Esophagus squamous epithelium (tissue), 4 donors: ENCODE data around the gene AEBP1.
"Not testable (repeated sequence)": the region's sequence is repeated elsewhere in the genome, so short reads cannot be mapped to it uniquely, and the experiment has no call there.

Experiments used
- POLR2A ChIP-seq, 4 donors: fragments of 450-650 bp; IDR thresholded peaks; one replicate each; pipeline ENCODE4 v1.6.1; 2017; ENCODE audit warnings: antibody characterized with exemption in 4 of 4, mild to moderate bottlenecking in 4 of 4, moderate library complexity in 3 of 4
- TF ChIP-seq, protein P1 (sequence below), 6 experiments: fragments of 450-650 bp in 4 of 6; fragments of 200-600 bp in 2 of 6; sonication (generic) in 2 of 6; IDR thresholded peaks; one replicate each; pipeline ENCODE4 v1.5.1; 2016 to 2019; ENCODE audit warnings: antibody characterized with exemption in 6 of 6, mild to moderate bottlenecking in 4 of 6, moderate library complexity in 4 of 6

- TF ChIP-seq, protein P1, sequence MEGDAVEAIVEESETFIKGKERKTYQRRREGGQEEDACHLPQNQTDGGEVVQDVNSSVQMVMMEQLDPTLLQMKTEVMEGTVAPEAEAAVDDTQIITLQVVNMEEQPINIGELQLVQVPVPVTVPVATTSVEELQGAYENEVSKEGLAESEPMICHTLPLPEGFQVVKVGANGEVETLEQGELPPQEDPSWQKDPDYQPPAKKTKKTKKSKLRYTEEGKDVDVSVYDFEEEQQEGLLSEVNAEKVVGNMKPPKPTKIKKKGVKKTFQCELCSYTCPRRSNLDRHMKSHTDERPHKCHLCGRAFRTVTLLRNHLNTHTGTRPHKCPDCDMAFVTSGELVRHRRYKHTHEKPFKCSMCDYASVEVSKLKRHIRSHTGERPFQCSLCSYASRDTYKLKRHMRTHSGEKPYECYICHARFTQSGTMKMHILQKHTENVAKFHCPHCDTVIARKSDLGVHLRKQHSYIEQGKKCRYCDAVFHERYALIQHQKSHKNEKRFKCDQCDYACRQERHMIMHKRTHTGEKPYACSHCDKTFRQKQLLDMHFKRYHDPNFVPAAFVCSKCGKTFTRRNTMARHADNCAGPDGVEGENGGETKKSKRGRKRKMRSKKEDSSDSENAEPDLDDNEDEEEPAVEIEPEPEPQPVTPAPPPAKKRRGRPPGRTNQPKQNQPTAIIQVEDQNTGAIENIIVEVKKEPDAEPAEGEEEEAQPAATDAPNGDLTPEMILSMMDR (IDR thresholded peaks at IDR 0.05): not testable (repeated sequence)
- TF ChIP-seq POLR2A (IDR thresholded peaks at IDR 0.05): not testable (repeated sequence)
Observed at GRCh38 chr7:44126574-44126973, 22.4 kb downstream of the AEBP1 start.
